GM19455 (cell line): ENCODE measurements around the gene TAGLN.
"Not testable (repeated sequence)": the region's sequence is repeated elsewhere in the genome, so short reads cannot be mapped to it uniquely, and the experiment has no call there.

Experiments
- ATAC-seq: cut with Tn5 transposase; IDR thresholded peaks from one replicate; pipeline ENCODE4 v1.9.1; 2021; ENCODE audit not compliant: unreplicated experiment

The TAGLN gene

DNA sequence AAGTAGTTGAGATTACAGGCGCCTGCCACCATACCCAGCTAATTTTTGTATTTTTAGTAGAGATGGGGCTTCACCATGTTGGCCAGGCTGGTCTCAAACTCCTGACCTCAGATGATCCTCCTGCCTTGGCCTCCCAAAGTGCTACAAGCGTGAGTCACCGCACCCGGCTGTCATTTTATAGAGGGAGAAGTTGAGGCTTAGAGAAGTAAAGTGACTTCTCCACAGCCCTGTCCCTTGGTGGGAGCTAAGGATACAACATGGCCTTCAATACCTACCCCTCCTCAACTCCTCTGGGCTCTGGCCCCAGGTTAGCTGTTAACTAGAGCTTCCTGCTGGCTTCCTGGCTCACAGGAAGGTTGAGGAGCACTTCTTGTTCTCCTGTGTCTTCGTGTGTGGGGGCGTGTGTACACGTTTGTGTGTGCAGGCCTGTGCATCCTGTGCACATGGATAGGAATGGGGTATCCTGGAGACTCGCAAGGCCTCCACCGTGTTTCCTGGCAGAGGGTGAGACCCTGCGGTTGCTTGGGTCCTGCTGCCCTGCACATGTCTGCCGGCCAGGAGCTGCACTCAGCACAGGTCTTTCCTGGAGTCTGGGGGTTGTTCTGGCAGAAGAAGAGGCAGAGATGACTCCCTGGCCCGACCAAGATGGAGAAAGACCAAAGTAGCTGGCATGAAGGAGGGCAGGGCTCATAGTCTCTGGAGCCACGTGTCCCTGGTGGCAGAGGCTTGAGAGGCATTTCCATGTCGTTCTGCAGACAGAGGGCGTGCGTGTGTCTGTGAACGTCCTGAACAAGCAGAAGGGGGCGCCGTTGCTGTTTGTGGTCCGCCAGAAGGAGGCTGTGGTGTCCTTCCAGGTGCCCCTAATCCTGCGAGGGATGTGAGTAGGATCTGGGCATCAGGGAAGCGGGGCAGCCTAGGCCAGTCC is 18.2 kb upstream of the TAGLN start:
- ATAC-seq = no peak

DNA sequence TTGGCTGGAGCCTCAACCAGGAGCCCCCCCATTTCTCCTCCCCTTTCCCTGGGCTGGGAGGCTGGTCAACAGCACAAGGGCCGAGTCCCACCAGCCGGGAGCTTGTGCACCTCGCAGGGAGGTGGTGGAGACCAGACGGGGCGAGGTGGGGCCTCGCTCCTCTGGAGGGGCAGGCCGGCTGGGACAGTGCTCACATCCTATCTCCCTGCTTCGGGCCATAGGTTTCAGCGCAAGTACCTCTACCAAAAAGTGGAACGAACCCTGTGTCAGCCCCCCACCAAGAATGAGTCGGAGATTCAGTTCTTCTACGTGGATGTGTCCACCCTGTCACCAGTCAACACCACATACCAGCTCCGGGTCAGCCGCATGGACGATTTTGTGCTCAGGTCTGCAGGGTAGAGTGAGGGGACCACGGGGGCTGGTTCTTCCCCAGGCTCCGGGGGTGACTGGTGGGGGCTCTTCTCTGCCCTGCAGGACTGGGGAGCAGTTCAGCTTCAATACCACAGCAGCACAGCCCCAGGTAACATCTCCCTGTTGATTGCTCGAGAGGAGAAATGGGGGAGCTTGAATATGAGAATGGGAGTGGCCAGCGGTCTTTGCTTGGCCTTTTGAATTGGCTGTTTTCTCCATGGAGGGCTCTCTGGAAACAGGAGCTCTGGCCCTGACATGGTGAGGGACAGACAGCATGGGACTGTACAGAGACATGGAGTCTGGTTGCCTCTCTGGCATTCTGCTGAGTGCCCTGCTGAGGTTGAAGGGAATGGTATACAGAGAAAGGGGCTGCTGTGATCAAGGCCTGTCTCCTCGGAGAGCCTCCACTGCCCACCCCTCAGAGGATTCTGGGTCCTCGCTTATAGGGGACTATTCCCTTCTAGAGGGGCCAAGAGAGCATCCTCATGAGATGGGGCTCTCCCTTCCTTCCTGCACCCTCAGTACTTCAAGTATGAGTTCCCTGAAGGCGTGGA is 17.3 kb upstream of the TAGLN start:
- ATAC-seq = no peak

DNA sequence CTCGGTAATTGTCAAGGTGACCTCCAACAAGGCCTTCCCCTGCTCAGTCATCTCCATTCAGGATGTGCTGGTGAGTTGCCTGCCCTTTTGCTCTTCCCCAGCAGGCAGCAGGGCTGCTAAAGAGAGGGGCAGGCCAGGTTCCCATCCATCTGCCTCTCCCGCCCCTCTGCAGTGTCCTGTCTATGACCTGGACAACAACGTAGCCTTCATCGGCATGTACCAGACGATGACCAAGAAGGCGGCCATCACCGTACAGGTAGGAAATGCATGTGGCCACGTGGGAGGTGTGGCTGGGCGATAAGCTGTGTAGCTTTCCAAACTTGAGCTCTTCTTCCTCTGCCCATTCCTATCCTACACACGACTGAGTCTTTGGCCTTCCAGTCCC is 16.6 kb upstream of the TAGLN start:
- ATAC-seq = no peak

DNA sequence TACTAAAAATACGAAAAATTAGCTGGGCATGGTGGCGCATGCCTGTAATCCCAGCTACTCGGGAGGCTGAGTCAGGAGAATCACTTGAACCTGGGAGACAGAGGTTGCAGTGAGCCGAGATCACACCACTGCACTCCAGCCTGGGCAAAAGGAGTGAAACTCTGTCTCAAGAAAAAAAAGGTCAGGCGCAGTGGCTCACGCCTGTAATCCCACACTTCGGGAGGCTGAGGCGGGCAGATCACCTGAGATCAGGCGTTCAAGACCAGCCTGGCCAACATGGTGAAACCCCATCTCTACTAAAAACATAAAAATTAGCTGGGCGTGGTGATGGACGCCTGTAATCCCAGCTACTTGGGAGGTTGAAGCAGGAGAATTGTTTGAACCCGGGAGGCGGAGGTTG is 16.0 kb upstream of the TAGLN start:
- not testable (repeated sequence) for ATAC-seq

DNA sequence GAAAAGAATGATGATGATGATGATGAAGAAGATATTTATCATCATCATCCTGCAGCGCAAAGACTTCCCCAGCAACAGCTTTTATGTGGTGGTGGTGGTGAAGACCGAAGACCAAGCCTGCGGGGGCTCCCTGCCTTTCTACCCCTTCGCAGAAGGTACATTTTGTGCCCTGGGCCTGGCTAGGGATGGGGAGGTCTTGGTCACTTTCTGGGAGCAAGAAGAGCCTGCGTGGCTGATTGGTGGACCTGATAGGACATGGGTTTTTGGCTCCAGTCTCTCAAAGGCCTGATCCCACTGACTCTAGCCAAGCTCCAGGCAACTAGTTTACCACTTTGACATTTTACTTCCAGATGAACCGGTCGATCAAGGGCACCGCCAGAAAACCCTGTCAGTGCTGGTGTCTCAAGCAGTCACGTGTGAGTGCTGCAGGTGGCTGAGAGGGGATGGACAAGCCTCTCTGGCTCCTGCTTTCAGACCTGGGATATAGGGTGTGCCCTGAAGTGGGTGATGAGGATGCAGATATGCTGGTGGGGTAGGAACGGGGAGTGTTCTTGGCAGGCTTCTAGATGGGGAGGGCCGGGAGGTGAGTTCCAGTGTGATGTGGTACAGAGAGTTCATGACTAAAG is 15.3 kb upstream of the TAGLN start:
- no peak for ATAC-seq

DNA sequence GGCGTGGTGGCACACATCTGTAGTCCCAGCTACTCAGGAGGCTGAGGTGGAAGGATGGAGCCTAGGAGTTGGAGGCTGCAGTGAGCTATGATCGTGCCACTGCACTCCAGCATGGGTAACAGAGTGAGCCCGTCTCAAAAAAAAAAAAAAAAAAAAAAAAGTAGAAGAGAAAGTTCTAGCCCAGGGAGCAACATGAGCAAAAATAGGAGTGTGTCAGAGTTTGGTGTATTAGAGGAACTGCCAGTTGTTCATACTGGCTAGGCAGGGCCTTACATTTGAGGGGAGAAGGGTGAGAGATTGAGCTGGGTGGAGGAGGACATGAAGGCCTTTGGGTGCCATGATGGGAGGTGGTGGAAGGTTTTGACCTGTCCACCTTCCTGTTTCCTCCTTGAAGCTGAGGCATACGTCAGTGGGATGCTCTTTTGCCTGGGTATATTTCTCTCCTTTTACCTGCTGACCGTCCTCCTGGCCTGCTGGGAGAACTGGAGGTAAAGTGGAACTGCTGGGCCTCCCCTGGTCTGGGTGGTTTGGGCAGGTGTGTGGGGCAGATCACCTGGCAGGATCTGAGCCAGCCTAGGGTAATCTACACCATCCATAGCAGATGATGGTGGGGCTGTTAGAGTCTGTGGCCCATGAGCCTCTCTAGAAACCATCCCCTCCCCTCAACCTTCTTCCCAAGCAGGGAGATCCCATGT is 13.3 kb upstream of the TAGLN start:
- ATAC-seq = no peak

DNA sequence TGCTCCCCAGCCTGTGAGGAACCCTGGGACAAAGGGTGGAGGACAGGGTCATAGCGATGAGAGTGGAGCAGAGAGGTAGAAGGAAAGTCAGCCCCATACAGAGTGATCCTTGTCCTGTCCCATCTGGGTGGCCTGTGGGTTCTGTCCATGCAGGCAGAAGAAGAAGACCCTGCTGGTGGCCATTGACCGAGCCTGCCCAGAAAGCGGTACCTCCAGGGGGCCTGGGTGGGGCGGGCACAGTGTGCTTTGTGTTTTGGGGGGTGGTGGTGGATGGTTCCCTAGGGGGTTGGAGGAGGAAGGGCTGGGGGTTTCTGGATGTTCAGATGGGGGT is 12.8 kb upstream of the TAGLN start:
- no peak for ATAC-seq

DNA sequence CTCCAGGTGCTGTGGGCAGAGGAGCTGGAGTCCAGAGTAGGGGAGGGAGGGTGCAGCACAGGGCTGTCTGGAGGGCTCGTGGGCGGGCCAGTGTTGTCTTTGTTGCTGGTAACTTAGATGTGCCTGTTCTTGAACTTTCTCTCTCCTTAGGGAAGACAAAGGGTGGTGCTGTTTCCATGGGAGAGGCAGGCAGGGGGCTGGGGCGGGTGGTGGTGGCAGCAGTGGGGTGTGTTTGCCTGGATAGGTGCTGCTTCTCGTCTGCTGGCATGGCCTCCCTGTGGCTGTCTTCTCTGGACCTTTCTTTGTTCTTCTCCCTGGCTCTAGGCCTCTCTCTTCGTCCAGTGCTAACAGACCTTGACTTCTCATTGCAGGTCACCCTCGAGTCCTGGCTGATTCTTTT is 12.2 kb upstream of the TAGLN start:
- ATAC-seq = no peak

DNA sequence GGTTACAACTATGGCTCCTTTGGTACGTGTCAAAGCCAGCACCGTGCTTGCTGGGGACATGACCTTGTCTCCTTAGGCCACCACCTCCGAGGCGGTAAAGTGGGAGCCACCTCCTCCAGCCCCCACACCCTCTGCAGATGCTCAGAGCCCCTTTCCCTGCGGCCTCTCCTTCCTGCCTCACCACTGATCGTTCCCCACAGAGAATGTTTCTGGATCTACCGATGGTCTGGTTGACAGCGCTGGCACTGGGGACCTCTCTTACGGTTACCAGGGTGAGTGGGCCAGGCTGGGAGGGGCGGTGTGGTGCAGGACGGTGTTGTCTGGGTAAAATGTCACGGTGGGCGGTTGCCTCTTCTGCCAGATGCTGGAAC is 11.8 kb upstream of the TAGLN start:
- ATAC-seq = no peak

DNA sequence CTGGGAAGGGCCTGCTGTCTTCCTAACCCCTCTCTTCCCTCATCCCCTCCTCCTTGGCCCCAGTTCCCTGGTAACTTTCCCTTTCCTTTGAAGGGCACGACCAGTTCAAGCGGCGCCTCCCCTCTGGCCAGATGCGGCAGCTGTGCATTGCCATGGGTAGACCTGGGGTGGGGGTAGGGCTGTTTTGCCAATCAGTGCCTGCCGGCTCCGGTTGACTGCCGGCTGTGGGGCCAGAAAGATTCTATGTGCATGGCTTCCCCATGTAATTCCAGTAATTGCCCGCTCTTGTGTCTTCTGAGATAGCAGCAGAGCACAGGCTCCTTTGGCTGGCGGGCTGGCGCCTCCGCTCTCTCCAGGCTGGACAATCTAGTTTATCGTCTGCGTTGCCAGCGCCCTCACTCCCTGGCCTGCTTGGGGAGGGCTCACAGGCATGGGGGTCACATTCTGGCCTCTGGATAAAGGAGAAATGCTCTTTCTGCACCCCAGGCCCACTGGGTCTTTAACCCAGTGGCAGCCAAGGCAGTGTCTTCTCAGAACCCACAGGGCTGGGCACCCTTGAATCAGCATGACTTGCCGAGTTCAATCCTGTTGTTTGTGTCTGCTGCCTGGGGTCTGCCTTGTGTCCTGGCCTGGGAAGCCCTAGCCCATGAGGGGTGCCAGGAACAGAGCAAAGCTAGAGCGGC is 11.2 kb upstream of the TAGLN start:
- no peak for ATAC-seq

DNA sequence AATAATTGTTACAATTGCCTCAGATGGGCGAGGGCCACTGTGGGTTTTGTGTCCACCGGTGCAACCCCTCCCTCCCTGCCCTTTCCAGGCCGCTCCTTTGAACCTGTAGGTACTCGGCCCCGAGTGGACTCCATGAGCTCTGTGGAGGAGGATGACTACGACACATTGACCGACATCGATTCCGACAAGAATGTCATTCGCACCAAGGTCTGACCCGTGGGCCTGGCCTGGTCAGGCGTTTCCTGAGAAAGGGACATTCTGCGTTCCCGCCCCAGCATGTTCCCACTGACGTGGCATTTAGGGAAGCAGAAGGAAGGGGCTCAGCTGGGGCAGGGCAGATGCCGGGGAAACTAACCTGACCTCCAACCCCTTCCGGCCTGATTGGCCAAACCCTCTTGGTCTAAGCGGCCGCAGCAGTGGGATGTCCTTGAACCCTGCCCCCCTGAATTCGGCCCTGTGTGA is 10.5 kb upstream of the TAGLN start:
- ATAC-seq = no peak

DNA sequence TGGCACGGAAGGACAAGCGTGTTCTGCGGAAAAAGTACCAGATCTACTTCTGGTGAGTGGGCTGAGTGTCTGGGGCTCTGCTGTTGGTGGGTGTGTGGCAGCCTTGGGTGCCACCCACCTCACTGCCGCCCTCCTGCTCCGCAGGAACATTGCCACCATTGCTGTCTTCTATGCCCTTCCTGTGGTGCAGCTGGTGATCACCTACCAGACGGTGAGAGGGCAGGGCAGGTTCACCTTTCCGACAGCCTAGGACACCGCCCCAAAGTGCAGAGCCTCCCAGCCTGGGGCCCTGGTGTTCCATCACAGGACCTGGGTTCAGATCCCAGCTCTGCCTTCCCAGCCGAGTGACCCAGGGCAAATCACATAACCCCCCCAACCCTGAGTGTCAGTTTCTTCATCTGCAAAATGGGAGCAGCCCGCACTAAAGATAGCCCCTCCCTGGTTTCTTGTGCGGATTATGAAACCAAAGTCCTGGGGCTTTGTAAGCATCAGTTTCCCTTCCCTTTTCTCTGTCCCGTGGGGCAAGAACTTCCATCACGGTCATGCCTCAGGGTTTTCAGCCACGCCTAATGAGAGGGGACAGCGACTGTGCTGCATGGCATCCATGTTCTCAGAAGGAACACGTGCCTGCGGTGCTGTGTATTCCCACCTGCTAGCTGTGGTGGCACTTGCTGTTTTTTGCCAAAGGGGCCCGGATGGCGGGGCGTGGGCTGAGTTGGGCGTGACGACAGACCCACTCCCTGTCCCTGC is 9.8 kb upstream of the TAGLN start:
- no peak for ATAC-seq

DNA sequence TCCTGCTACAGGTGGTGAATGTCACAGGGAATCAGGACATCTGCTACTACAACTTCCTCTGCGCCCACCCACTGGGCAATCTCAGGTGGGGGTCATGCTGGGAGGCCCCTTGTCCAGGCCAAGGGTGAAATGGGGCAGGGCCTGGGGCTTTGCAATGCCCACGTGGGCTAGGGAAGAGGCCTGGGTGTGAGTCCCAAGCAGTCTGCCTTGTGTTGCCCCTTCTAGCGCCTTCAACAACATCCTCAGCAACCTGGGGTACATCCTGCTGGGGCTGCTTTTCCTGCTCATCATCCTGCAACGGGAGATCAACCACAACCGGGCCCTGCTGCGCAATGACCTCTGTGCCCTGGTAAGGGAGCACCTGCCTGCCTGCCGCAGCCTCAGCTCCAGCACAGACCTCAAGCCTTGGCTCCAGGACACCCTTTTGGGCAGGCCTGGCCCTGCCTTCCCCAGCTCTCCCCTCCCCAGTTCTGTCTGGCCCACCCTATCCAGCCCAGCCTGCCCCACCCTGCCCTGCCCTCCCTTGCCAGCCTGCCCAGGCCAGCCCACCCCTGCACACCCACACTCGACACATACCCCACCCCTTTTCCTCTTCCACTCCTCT is 9.1 kb upstream of the TAGLN start:
- ATAC-seq = no peak

DNA sequence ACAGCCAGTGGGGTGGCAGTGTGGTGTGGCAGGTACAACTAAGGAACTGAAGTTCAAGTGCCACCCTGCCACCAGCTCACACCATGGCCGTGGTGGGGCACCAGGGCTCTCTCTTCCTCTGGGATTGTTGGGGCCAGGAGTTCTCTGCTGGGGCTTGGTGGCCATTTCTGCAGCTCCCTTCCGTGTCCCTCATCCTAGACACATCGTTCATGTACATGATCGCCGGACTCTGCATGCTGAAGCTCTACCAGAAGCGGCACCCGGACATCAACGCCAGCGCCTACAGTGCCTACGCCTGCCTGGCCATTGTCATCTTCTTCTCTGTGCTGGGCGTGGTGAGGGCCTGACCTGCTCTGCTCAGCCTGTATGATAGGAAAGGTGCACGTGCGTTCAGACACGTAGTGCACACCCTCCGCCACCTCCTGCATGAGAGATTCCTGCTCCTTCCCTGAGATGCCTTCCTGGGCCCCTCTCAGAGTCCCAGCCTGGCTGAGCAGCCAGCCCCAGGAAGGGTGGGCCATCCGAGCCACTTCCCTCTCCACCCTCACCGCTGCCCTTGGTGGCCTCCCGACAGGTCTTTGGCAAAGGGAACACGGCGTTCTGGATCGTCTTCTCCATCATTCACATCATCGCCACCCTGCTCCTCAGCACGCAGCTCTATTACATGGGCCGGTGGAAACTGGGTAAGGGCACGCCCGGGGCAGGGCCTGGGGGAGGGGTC is 7.3 kb upstream of the TAGLN start:
- ATAC-seq = no peak

DNA sequence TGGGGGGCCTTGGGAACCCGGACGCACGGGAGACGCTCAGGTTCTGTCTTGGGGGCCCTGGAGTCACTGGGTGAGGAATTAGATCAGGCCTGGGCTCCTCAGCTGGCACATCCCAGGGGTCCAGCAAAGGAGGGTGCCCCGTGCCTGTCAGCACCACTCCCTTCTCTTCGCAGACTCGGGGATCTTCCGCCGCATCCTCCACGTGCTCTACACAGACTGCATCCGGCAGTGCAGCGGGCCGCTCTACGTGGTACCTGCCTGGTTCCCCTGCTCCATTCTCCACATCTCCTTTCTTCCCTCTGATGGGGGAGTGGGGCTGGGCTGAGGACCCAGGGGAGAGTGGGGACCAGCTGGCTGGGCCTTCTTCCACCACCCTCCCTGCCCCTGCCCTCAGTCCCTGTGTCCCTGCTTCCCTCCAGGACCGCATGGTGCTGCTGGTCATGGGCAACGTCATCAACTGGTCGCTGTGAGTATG is 6.7 kb upstream of the TAGLN start:
- no peak for ATAC-seq

DNA sequence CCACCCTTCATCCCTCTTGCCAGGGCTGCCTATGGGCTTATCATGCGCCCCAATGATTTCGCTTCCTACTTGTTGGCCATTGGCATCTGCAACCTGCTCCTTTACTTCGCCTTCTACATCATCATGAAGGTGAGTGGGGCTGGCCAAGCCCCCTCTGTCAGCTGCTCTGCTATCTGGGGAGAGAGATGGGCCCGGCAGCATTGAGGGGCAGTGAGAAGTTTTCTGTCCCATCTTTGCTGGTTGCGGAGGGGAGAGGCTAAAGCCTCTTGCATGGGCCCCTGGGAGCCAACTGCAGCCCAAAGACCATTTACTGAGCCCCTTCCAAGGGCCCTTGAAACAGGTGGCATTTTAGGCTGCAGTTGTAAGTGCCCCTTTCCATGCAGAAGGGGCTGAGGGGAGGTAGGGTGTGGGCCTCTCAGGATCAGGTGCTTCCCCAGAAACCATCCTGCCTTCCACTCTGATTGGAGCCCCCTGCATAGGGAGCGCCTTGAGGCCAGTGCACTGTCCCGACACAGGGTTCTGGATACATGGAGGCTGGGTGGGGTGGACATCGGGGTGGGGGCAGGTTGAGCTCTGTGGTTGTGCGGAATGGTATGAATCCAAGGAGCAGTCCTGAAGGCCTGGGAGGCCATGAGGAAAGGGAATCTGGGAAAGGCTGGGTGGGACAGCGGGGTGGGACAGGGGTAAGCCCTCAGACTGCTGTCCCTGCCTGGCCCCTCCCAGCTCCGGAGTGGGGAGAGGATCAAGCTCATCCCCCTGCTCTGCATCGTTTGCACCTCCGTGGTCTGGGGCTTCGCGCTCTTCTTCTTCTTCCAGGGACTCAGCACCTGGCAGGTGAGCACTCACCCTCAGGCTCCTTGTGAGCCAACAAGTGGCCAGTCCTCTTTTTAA is 5.8 kb upstream of the TAGLN start:
- no peak for ATAC-seq

DNA sequence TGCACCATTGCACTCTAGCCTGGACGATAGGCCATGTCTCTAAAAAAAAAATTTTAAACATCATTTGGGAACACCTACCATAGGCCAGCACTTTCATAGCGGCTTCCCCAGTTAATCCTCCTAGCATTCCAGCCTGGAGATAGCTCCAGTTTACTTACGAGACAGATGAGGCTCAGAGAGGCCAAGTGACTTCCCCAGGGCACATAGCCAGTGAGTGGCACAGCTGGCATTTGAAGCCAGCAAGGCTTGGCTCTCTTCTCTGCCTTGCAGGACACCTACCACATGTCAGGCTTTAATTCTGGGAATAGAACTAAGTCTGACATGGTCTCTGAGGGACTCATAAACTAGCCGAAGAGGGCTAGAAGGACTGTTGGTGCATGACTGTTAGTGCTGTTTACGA is 4.9 kb upstream of the TAGLN start:
- no peak for ATAC-seq
